ENCODE measurements around the gene SPRED1. TPM values are rescaled to one million over a fixed set of nuclear protein-coding genes. Genes with fewer than 3 reads are reported as not detected.

The SPRED1 gene
- polyA plus RNA-seq, 3 donors: 2.5 to 3.3 (median 3.2) TPM

DNA sequence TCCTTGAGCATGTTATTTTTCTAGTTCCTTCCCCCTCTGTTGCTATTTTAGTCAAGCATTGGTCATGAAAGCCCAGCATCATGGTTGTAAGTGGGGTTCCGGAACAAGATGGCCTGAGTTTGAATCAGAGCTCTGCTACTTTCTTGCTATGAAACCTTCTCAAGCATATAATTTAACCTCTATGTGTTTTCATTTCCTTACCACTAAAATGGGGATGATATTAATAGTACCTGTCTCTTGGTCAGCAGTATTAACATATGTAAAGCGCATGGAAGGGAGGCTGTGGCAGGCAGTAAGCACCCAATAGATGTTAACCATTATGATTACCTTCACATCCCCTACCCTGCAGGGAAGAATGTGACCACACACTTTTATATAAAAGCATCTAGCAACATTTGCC is 14.3 kb upstream of the SPRED1 start:
- H3K9me3 ChIP-seq (replicated peaks in 1 of 2; ENCODE audit: control insufficient read depth in 1 of 2, insufficient read depth in 1 of 2, low read length in 2 of 2): no peaks in the 10 kb centered on the region
- no peaks in the 10 kb centered on the region for H3K79me2 ChIP-seq (ENCODE audit: insufficient read depth, low read length)
- no peak for TF ChIP-seq CTCF (IDR thresholded peaks at IDR 0.05)
- H2AFZ ChIP-seq (ENCODE audit: insufficient read depth, low read depth, low read length, poor library complexity, severe bottlenecking): no peak overlapping the region
- no peak overlapping the region for H3K9ac ChIP-seq (ENCODE audit: insufficient read depth, low read length, poor library complexity, severe bottlenecking)
- peaks cover 0 to 11% (median 6%) of the 10 kb centered on the region in 3 donors for H3K27me3 Mint-ChIP-seq (ENCODE audit: low read depth in 3 of 3)
- no peak overlapping the region for H3K27ac Mint-ChIP-seq
- H3K4me2 ChIP-seq (replicated peaks; ENCODE audit: extremely low read depth, low read length, poor library complexity, severe bottlenecking): no peak overlapping the region
- no peak overlapping the region for H3K4me3 Mint-ChIP-seq
- H3K4me1 Mint-ChIP-seq: no peaks in the 10 kb centered on the region
- H3K27me3 ChIP-seq (ENCODE audit: control insufficient read depth in 2 of 2, insufficient read depth in 2 of 2, low read length in 2 of 2): no peaks in the 10 kb centered on the region
- no peaks in the 10 kb centered on the region for H3K36me3 ChIP-seq (replicated peaks in 1 of 2; ENCODE audit: control insufficient read depth in 1 of 2, insufficient read depth in 2 of 2, low read length in 2 of 2)
- H4K20me1 ChIP-seq (ENCODE audit: insufficient read depth, low read length): no peaks in the 10 kb centered on the region
- no peak for DNase-seq
- H3K9me3 Mint-ChIP-seq: peaks cover 0 to 2% (median 0%) of the 10 kb centered on the region in 7 donors
- H3K4me1 ChIP-seq (ENCODE audit: control insufficient read depth in 1 of 2, insufficient read depth in 2 of 2, low read length in 2 of 2): no peaks in the 10 kb centered on the region
- no peaks in the 10 kb centered on the region for H3K36me3 Mint-ChIP-seq
- WGBS (ENCODE audit: insufficient coverage): no CpG with 5 or more reads among the region's 2 CpGs
- H3K4me3 ChIP-seq (replicated peaks in 1 of 3; ENCODE audit: low read depth in 2 of 3, low read length in 3 of 3): no peak overlapping the region
- H3K27ac ChIP-seq (ENCODE audit: low read depth in 1 of 2, low read length in 2 of 2): no peak overlapping the region
- intact Hi-C loops (cut with micrococcal nuclease): no loop called here

DNA sequence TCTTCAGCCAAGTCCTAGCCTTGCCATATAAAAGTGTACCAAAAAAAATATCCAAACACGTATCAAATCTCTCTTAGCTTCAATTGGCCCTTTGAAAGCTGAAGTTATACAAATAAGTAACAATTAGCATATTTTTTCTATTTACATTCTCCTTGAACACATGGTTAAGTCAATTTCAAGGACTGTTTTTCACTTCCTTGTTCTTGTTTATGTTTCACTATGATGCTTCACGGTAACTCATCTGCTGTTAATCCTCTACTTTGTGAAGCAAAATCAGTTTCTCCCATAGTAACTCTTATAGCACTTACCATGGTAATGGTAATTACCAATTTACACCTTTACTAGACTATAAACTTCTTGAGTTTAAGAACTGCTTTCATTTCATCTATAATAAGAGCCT is 10.6 kb upstream of the SPRED1 start:
- no peaks in the 10 kb centered on the region for H3K4me1 ChIP-seq (ENCODE audit: control insufficient read depth in 1 of 2, insufficient read depth in 2 of 2, low read length in 2 of 2)
- H3K36me3 Mint-ChIP-seq: no peaks in the 10 kb centered on the region
- TF ChIP-seq CTCF (IDR thresholded peaks at IDR 0.05): no peak
- DNase-seq: no peak
- no peak overlapping the region for H3K4me3 Mint-ChIP-seq
- no peaks in the 10 kb centered on the region for H3K9me3 ChIP-seq (replicated peaks in 1 of 2; ENCODE audit: control insufficient read depth in 1 of 2, insufficient read depth in 1 of 2, low read length in 2 of 2)
- H3K4me3 ChIP-seq (replicated peaks in 1 of 3; ENCODE audit: low read depth in 2 of 3, low read length in 3 of 3): no peak overlapping the region
- H3K27ac Mint-ChIP-seq: no peak overlapping the region
- H3K27ac ChIP-seq (ENCODE audit: low read depth in 1 of 2, low read length in 2 of 2): no peak overlapping the region
- H3K4me2 ChIP-seq (replicated peaks; ENCODE audit: extremely low read depth, low read length, poor library complexity, severe bottlenecking): no peak overlapping the region
- H3K27me3 ChIP-seq (ENCODE audit: control insufficient read depth in 2 of 2, insufficient read depth in 2 of 2, low read length in 2 of 2): no peaks in the 10 kb centered on the region
- H3K9ac ChIP-seq (ENCODE audit: insufficient read depth, low read length, poor library complexity, severe bottlenecking): no peak overlapping the region
- no CpG with 5 or more reads among the region's 2 CpGs for WGBS (ENCODE audit: insufficient coverage)
- H3K27me3 Mint-ChIP-seq (ENCODE audit: low read depth in 3 of 3): peaks cover 6 to 9% (median 8%) of the 10 kb centered on the region in 3 donors
- peaks cover 0 to 1% (median 0%) of the 10 kb centered on the region in 7 donors for H3K9me3 Mint-ChIP-seq
- H3K79me2 ChIP-seq (ENCODE audit: insufficient read depth, low read length): no peaks in the 10 kb centered on the region
- intact Hi-C loops (cut with micrococcal nuclease): loop anchor here in 1 of 2 donors (10.0 kb wide), 1 partner anchor 107 kb away; no protein-coding TSS in a partner anchor
- no peaks in the 10 kb centered on the region for H4K20me1 ChIP-seq (ENCODE audit: insufficient read depth, low read length)
- H3K36me3 ChIP-seq (replicated peaks in 1 of 2; ENCODE audit: control insufficient read depth in 1 of 2, insufficient read depth in 2 of 2, low read length in 2 of 2): no peaks in the 10 kb centered on the region
- no peak overlapping the region for H2AFZ ChIP-seq (ENCODE audit: insufficient read depth, low read depth, low read length, poor library complexity, severe bottlenecking)
- H3K4me1 Mint-ChIP-seq: no peaks in the 10 kb centered on the region

Measured in CD14-positive monocyte (primary cell).